K562 (cell line): ENCODE results near the gene EID2. TPM values are rescaled to one million over a fixed set of nuclear protein-coding genes. Genes with fewer than 3 reads are reported as not detected.

Source experiments
- ARID1B ChIP-seq: fragments of 450-650 bp; IDR thresholded peaks from 2 replicates; pipeline ENCODE4 v1.6.1; 2016; ENCODE audit warnings: antibody characterized with exemption, mild to moderate bottlenecking, inconsistent platforms
- BRF2 ChIP-seq: IDR thresholded peaks from 3 replicates; pipeline ENCODE4 v1.6.1; 2011; ENCODE audit warnings: borderline replicate concordance, mild to moderate bottlenecking; ENCODE audit not compliant: insufficient read length, insufficient read depth
- CCAR2 ChIP-seq: fragments of 200-400 bp; formaldehyde crosslinking; IDR thresholded peaks from 2 replicates; pipeline ENCODE4 v1.6.1; 2017; ENCODE audit warnings: mild to moderate bottlenecking, low read depth, low read length
- CLOCK ChIP-seq: fragments of 250-450 bp; sonication (Bioruptor Pico); IDR thresholded peaks from 2 replicates; pipeline ENCODE4 v1.4.0; 2020; ENCODE audit warnings: mild to moderate bottlenecking, moderate library complexity, borderline replicate concordance
- DEAF1 ChIP-seq: fragments of 450-650 bp; formaldehyde crosslinking; IDR thresholded peaks from 2 replicates; pipeline ENCODE4 v1.4.0; 2020; ENCODE audit warnings: mild to moderate bottlenecking, moderate library complexity
- MEF2D ChIP-seq: conservative IDR thresholded peaks from 2 replicates; pipeline ENCODE4 v1.6.1; 2016; ENCODE audit warnings: low read depth, missing genetic modification characterization, missing compliant biosample characterization
- SNRNP70 ChIP-seq: fragments of 200-400 bp; formaldehyde crosslinking; optimal IDR thresholded peaks from 2 replicates; pipeline ENCODE3; 2017; ENCODE audit warnings: low read depth, low read length
- TFAP4 ChIP-seq: sonication (generic); formaldehyde crosslinking; IDR thresholded peaks from 2 replicates; pipeline ENCODE4 v1.8.0; 2022; ENCODE audit warnings: missing genetic modification reagents, mild to moderate bottlenecking, moderate library complexity, borderline replicate concordance
- ZC3H11A ChIP-seq: IDR thresholded peaks from 2 replicates; pipeline ENCODE4 v1.6.1; 2012; ENCODE audit warnings: low read depth, low read length, improper control_type of control experiment
- ZNF407 ChIP-seq: fragments of 450-650 bp; IDR thresholded peaks from 2 replicates; pipeline ENCODE4 v1.6.1; 2016; ENCODE audit warnings: low read depth
- ZNF699 ChIP-seq: fragments of 250-450 bp; sonication (Bioruptor Pico); IDR thresholded peaks from 2 replicates; pipeline ENCODE4 v1.8.0; 2021; ENCODE audit warnings: mild to moderate bottlenecking, moderate library complexity; ENCODE audit not compliant: insufficient replicate concordance
- polyA plus RNA-seq, 8 experiments: library from polyadenylated mRNA; depleted of rRNA in 4 of 8; stranded (reverse) in 5 of 8; unstranded in 3 of 8; fragments of >200 nt; fragmentation: Nextera tagmentation in 2 of 8; fragmentation: Illumina TruSeq in 1 of 8; extraction: Ambion mirVana in 2 of 8; extraction: Trizol in 1 of 8; gene quantifications; 2 replicates each; pipeline versions ENCODE4 v1.2.1 to v1.2.3, GENCODE V29; 2011 to 2014; ENCODE audit warnings: inconsistent platforms in 1 of 8, missing spikeins in 1 of 8
- total RNA-seq, 7 experiments: library from RNA; depleted of rRNA in 6 of 7; stranded (reverse); fragments of >200 nt in 6 of 7; fragmentation: Illumina TruSeq in 2 of 7; extraction: Trizol in 2 of 7; gene quantifications; 2 replicates each; pipeline versions ENCODE4 v1.2.1 to v1.2.3, GENCODE V29; 2011 to 2021; ENCODE audit warnings: low replicate concordance in 1 of 7

The EID2 gene
- total and polyA plus RNA-seq, 9 of the 15 experiments (the other 6 are each of a cell fraction or from before 2014, with no cell fraction given) = 2.5 to 18.5 (median 11.3) TPM

GRCh38 chr19:39497996-39498797, 41.8 kb downstream of the EID2 start (continued):
- TF ChIP-seq ZNF407 (no peak), SNRNP70 (no peak), MEF2D (no peak), ARID1B (no peak), ZC3H11A (no peak), CCAR2 (no peak), DEAF1 (no peak; the same call in 1 of the 2 replicates), ZNF699 (CRISPR knock-in tag) (no peak), CLOCK (no peak), BRF2 (no peak), TFAP4 (CRISPR knock-in tag) (peak; percentile 97)
